Ectodermal cell (in vitro differentiated cells): ENCODE data around the gene SH3PXD2A.

Experiments used
- H3K27ac ChIP-seq: 2 replicates; pipeline ENCODE4 v1.7.0; 2013; ENCODE audit warnings: mild to moderate bottlenecking, low read depth, low read length; ENCODE audit not compliant: insufficient read depth, poor library complexity, severe bottlenecking
- H3K27me3 ChIP-seq: 2 replicates; pipeline ENCODE4 v1.7.0; 2013; ENCODE audit warnings: mild to moderate bottlenecking, low read length; ENCODE audit not compliant: insufficient read depth, control insufficient read depth, poor library complexity, severe bottlenecking
- H3K36me3 ChIP-seq: one replicate; pipeline ENCODE4 v1.7.0; 2013; ENCODE audit warnings: low read length; ENCODE audit not compliant: control insufficient read depth, insufficient read depth
- H3K4me1 ChIP-seq: one replicate; pipeline ENCODE4 v1.7.0; 2013; ENCODE audit warnings: low read length; ENCODE audit not compliant: control insufficient read depth, insufficient read depth
- H3K4me3 ChIP-seq: 2 replicates; pipeline ENCODE4 v1.7.0; 2013; ENCODE audit warnings: low read depth, low read length, control low read depth; ENCODE audit not compliant: insufficient read depth
- H3K9me3 ChIP-seq: 2 replicates; pipeline ENCODE4 v1.7.0; 2013; ENCODE audit warnings: mild to moderate bottlenecking, low read length, moderate library complexity; ENCODE audit not compliant: control insufficient read depth
- WGBS, 2 experiments: methylation state at CpG; one replicate each; pipeline ENCODE4 v1.1.7; 2013; ENCODE audit warnings: missing lambda C conversion rate in 2 of 2; 5-methylcytosine and 5-hydroxymethylcytosine counted together

Gene SH3PXD2A

GRCh38 chr10:103727991-103728689 lies 127.2 kb downstream of the SH3PXD2A start:
- H3K4me3 ChIP-seq: no peak overlapping the region
- no peaks in the 10 kb centered on the region for H3K36me3 ChIP-seq
- peaks cover 13% of the 10 kb centered on the region for H3K4me1 ChIP-seq
- no peaks in the 10 kb centered on the region for H3K27me3 ChIP-seq
- peak overlapping the region; percentile 60 for H3K27ac ChIP-seq
- WGBS, 2 experiments: 95 to 96% methylated on average over 7 of the region's 7 CpGs
- no peaks in the 10 kb centered on the region for H3K9me3 ChIP-seq

GRCh38 chr10:103727546-103727963 lies 127.8 kb downstream of the SH3PXD2A start:
- Histone ChIP-seq H3K36me3 (no peaks in the 10 kb centered on the region), H3K27ac (peak overlapping the region; percentile 60), H3K27me3 (no peaks in the 10 kb centered on the region), H3K9me3 (no peaks in the 10 kb centered on the region), H3K4me3 (no peak overlapping the region), H3K4me1 (peaks cover 13% of the 10 kb centered on the region)
- WGBS, 2 experiments: 78 to 79% methylated on average over 14 of the region's 14 CpGs

- Histone ChIP-seq H3K4me1 (peaks cover 13% of the 10 kb centered on the region), H3K36me3 (no peaks in the 10 kb centered on the region), H3K27ac (no peak overlapping the region), H3K27me3 (no peaks in the 10 kb centered on the region), H3K9me3 (no peaks in the 10 kb centered on the region), H3K4me3 (no peak overlapping the region)
- 87 to 92% methylated on average over 1 of the region's 1 CpG for WGBS, 2 experiments
Measured at GRCh38 chr10:103726637-103727036, 128.7 kb downstream of the SH3PXD2A start.

GRCh38 chr10:103725242-103725641 lies 130.1 kb downstream of the SH3PXD2A start:
- Histone ChIP-seq H3K27ac (no peak overlapping the region), H3K9me3 (no peaks in the 10 kb centered on the region), H3K4me3 (no peak overlapping the region), H3K36me3 (no peaks in the 10 kb centered on the region), H3K4me1 (peaks cover 13% of the 10 kb centered on the region), H3K27me3 (no peaks in the 10 kb centered on the region)
- WGBS, 2 experiments: 92 to 93% methylated on average over 5 of the region's 5 CpGs

GRCh38 chr10:103724771-103725170 lies 130.6 kb downstream of the SH3PXD2A start:
- Histone ChIP-seq H3K36me3 (no peaks in the 10 kb centered on the region), H3K4me3 (no peak overlapping the region), H3K27ac (no peak overlapping the region), H3K9me3 (no peaks in the 10 kb centered on the region), H3K4me1 (peaks cover 11% of the 10 kb centered on the region), H3K27me3 (no peaks in the 10 kb centered on the region)
- 94 to 97% methylated on average over 2 of the region's 2 CpGs for WGBS, 2 experiments

- Histone ChIP-seq H3K27ac (no peak overlapping the region), H3K36me3 (no peaks in the 10 kb centered on the region), H3K9me3 (no peaks in the 10 kb centered on the region), H3K4me1 (peaks cover 6% of the 10 kb centered on the region), H3K4me3 (no peak overlapping the region), H3K27me3 (no peaks in the 10 kb centered on the region)
- 93 to 95% methylated on average over 8 of the region's 8 CpGs for WGBS, 2 experiments
Measured at GRCh38 chr10:103724074-103724473, 131.3 kb downstream of the SH3PXD2A start.

- 96 to 100% methylated on average over 2 to 3 of the region's 3 CpGs for WGBS, 2 experiments
- H3K36me3 ChIP-seq: no peaks in the 10 kb centered on the region
Measured at GRCh38 chr10:103723557-103723956, 131.8 kb downstream of the SH3PXD2A start.

GRCh38 chr10:103722632-103723031 lies 132.7 kb downstream of the SH3PXD2A start:
- Histone ChIP-seq H3K9me3 (no peaks in the 10 kb centered on the region), H3K4me3 (no peak overlapping the region), H3K4me1 (no peaks in the 10 kb centered on the region), H3K36me3 (no peaks in the 10 kb centered on the region), H3K27me3 (no peaks in the 10 kb centered on the region), H3K27ac (no peak overlapping the region)
- 74 to 75% methylated on average over 7 of the region's 7 CpGs for WGBS, 2 experiments

More at GRCh38 chr10:103723557-103723956, 131.8 kb downstream of the SH3PXD2A start:
- H3K27me3 ChIP-seq: no peaks in the 10 kb centered on the region
- no peak overlapping the region for H3K4me3 ChIP-seq
- peaks cover 6% of the 10 kb centered on the region for H3K4me1 ChIP-seq
- no peaks in the 10 kb centered on the region for H3K9me3 ChIP-seq
- no peak overlapping the region for H3K27ac ChIP-seq

- Histone ChIP-seq H3K9me3 (no peaks in the 10 kb centered on the region), H3K36me3 (no peaks in the 10 kb centered on the region), H3K4me1 (no peaks in the 10 kb centered on the region), H3K27me3 (no peaks in the 10 kb centered on the region), H3K4me3 (no peak overlapping the region), H3K27ac (no peak overlapping the region)
- 88 to 91% methylated on average over 6 of the region's 6 CpGs for WGBS, 2 experiments
Measured at GRCh38 chr10:103720964-103721335, 134.4 kb downstream of the SH3PXD2A start.

- Histone ChIP-seq H3K4me3 (no peak overlapping the region), H3K27ac (no peak overlapping the region), H3K4me1 (no peaks in the 10 kb centered on the region), H3K9me3 (no peaks in the 10 kb centered on the region), H3K36me3 (no peaks in the 10 kb centered on the region), H3K27me3 (no peaks in the 10 kb centered on the region)
- 82 to 83% methylated on average over 17 of the region's 17 CpGs for WGBS, 2 experiments
Measured at GRCh38 chr10:103720328-103720963, 134.9 kb downstream of the SH3PXD2A start.
